Calu3 (cell line): ENCODE measurements around the gene CHODL. TPM values are rescaled to one million over a fixed set of nuclear protein-coding genes. Genes with fewer than 3 reads are reported as not detected.

Experiments
- BruUV-seq: library from RNA; stranded (reverse); fragments of 400-500 nt; replicated peaks from 2 replicates; lab custom pipeline; 2021; lab: Mats Ljungman, UMichigan
- CTCF ChIA-PET: fragments of 300-600 bp; sonication (Branson Sonifier 250); formaldehyde crosslinking; loops from one replicate; lab custom pipeline; 2022; ENCODE audit warnings: antibody characterized with exemption; lab: Charles Lee
- DNase-seq: peaks from one replicate; pipeline ENCODE4 v3.0.0; 2022
- H3K27ac Mint-ChIP-seq: one replicate; pipeline ENCODE4 v1.8.0; 2022; ENCODE audit warnings: mixed read lengths; ENCODE audit not compliant: unreplicated experiment
- H3K27me3 Mint-ChIP-seq: one replicate; pipeline ENCODE4 v1.8.0; 2022; ENCODE audit warnings: mixed read lengths; ENCODE audit not compliant: unreplicated experiment
- H3K36me3 Mint-ChIP-seq: one replicate; pipeline ENCODE4 v1.8.0; 2022; ENCODE audit warnings: mild to moderate bottlenecking, moderate library complexity, mixed read lengths; ENCODE audit not compliant: insufficient read depth, unreplicated experiment
- H3K4me1 Mint-ChIP-seq: one replicate; pipeline ENCODE4 v1.8.0; 2022; ENCODE audit warnings: mild to moderate bottlenecking, low read depth, mixed read lengths; ENCODE audit not compliant: unreplicated experiment
- H3K4me3 Mint-ChIP-seq: one replicate; pipeline ENCODE4 v1.8.0; 2022; ENCODE audit warnings: mild to moderate bottlenecking, low read depth, moderate library complexity, mixed read lengths; ENCODE audit not compliant: unreplicated experiment
- H3K9me3 Mint-ChIP-seq: one replicate; pipeline ENCODE4 v1.8.0; 2022; ENCODE audit warnings: low read depth, mixed read lengths; ENCODE audit not compliant: unreplicated experiment
- CTCF ChIP-seq: fragments of 200-600 bp; IDR thresholded peaks from one replicate; pipeline ENCODE4 v1.8.0; 2022; ENCODE audit warnings: antibody characterized with exemption; ENCODE audit not compliant: unreplicated experiment
- intact Hi-C: fragments of 100-400 bp; cut with micrococcal nuclease; formaldehyde crosslinking; loops from one replicate; pipeline ENCODE4 v1.10.0; 2022; ENCODE audit not compliant: unreplicated experiment
- total RNA-seq: library from RNA; stranded (reverse); gene quantifications from 2 replicates; pipeline ENCODE4 v1.2.3, GENCODE V29; 2022

The CHODL gene
- total RNA-seq, 1 experiment from 2014 or later, result not detected

- TF ChIP-seq CTCF, result no peak
- Mint-ChIP-seq H3K4me3 (no peak overlapping the region), H3K36me3 (peaks cover 5% of the 10 kb centered on the region), H3K27ac (no peak overlapping the region), H3K27me3 (no peaks in the 10 kb centered on the region), H3K4me1 (no peaks in the 10 kb centered on the region), H3K9me3 (peaks cover 6% of the 10 kb centered on the region)
- CTCF ChIA-PET, result no interaction called here
- BruUV-seq, result no TSS peak
- no peak for DNase-seq
- intact Hi-C loops, result no loop called here
Observed at GRCh38 chr21:18248171-18248570, 3.5 kb downstream of the CHODL start.

- H3K27ac Mint-ChIP-seq, result no peak overlapping the region
- no peak for DNase-seq
- peaks cover 3% of the 10 kb centered on the region for H3K9me3 Mint-ChIP-seq
- H3K36me3 Mint-ChIP-seq, result peaks cover 5% of the 10 kb centered on the region
- intact Hi-C loops, result no loop called here
- H3K4me1 Mint-ChIP-seq, result no peaks in the 10 kb centered on the region
- no peaks in the 10 kb centered on the region for H3K27me3 Mint-ChIP-seq
- no TSS peak for BruUV-seq
- no peak for TF ChIP-seq CTCF
- CTCF ChIA-PET, result no interaction called here
- no peak overlapping the region for H3K4me3 Mint-ChIP-seq
Observed at GRCh38 chr21:18249672-18250071, 5.0 kb downstream of the CHODL start.

- Mint-ChIP-seq H3K4me1 (no peaks in the 10 kb centered on the region), H3K27ac (no peak overlapping the region), H3K27me3 (no peaks in the 10 kb centered on the region), H3K36me3 (peaks cover 5% of the 10 kb centered on the region), H3K4me3 (no peak overlapping the region), H3K9me3 (peaks cover 3% of the 10 kb centered on the region)
- intact Hi-C loops, result no loop called here
- no TSS peak for BruUV-seq
- no peak for TF ChIP-seq CTCF
- CTCF ChIA-PET, result no interaction called here
- DNase-seq, result no peak
Observed at GRCh38 chr21:18251065-18251464, 6.4 kb downstream of the CHODL start.

- Mint-ChIP-seq H3K27me3 (no peaks in the 10 kb centered on the region), H3K9me3 (peaks cover 3% of the 10 kb centered on the region), H3K36me3 (peaks cover 5% of the 10 kb centered on the region), H3K4me3 (no peak overlapping the region), H3K4me1 (no peaks in the 10 kb centered on the region), H3K27ac (no peak overlapping the region)
- TF ChIP-seq CTCF, result no peak
- CTCF ChIA-PET, result no interaction called here
- intact Hi-C loops, result no loop called here
- no peak for DNase-seq
- no TSS peak for BruUV-seq
Observed at GRCh38 chr21:18252256-18252655, 7.6 kb downstream of the CHODL start.

GRCh38 chr21:18252680-18253079, 8.0 kb downstream of the CHODL start:
- TF ChIP-seq CTCF, result no peak
- intact Hi-C loops, result no loop called here
- no TSS peak for BruUV-seq
- DNase-seq, result no peak
- CTCF ChIA-PET, result no interaction called here
- Mint-ChIP-seq H3K4me3 (no peak overlapping the region), H3K9me3 (peaks cover under 1% of the 10 kb centered on the region), H3K27ac (no peak overlapping the region), H3K36me3 (peaks cover 5% of the 10 kb centered on the region), H3K27me3 (no peaks in the 10 kb centered on the region), H3K4me1 (no peaks in the 10 kb centered on the region)
